Smooth muscle cell (in vitro differentiated cells): ENCODE measurements around the gene HPCAL1. TPM values are rescaled to one million over a fixed set of nuclear protein-coding genes. Genes with fewer than 3 reads are reported as not detected.
A peak's percentile ranks its signal among the peaks of the same experiment; 100 is the strongest.

Source experiments
- DNase-seq: peaks from one replicate; lab custom pipeline; 2025; ENCODE audit not compliant: unreplicated experiment; lab: John Stamatoyannopoulos, UW
- H2AFZ ChIP-seq: fragments of 200-600 bp; sonication (generic); 2 replicates; pipeline ENCODE4 v1.6.0; 2016; ENCODE audit warnings: antibody characterized with exemption, low read depth, mild to moderate bottlenecking
- H3F3A ChIP-seq: fragments of 200-600 bp; sonication (generic); 2 replicates; pipeline ENCODE4 v1.6.0; 2017; ENCODE audit warnings: antibody characterized with exemption, low read depth
- H3K27ac ChIP-seq: fragments of 200-600 bp; sonication (generic); 2 replicates; pipeline ENCODE4 v1.5.1; 2016; ENCODE audit warnings: low read depth, mild to moderate bottlenecking
- H3K27me3 ChIP-seq: fragments of 200-600 bp; sonication (generic); 2 replicates; pipeline ENCODE4 v1.6.1; 2016; ENCODE audit warnings: low read depth, mild to moderate bottlenecking
- H3K36me3 ChIP-seq: fragments of 200-600 bp; sonication (generic); 2 replicates; pipeline ENCODE4 v1.5.1; 2016; ENCODE audit warnings: low read depth
- H3K4me1 ChIP-seq: fragments of 200-600 bp; sonication (generic); 2 replicates; pipeline ENCODE4 v1.5.1; 2016; ENCODE audit warnings: low read depth
- H3K4me2 ChIP-seq: fragments of 200-600 bp; sonication (generic); 2 replicates; pipeline ENCODE4 v1.6.0; 2016; ENCODE audit warnings: mild to moderate bottlenecking
- H3K4me3 ChIP-seq: fragments of 200-600 bp; sonication (generic); 2 replicates; pipeline ENCODE4 v1.5.1; 2016; ENCODE audit warnings: mild to moderate bottlenecking
- H3K79me2 ChIP-seq: fragments of 200-600 bp; sonication (generic); 2 replicates; pipeline ENCODE4 v1.6.0; 2016; ENCODE audit warnings: low read depth, mild to moderate bottlenecking
- H3K9ac ChIP-seq: fragments of 200-600 bp; sonication (generic); 2 replicates; pipeline ENCODE4 v1.6.0; 2016; ENCODE audit warnings: low read depth
- H3K9me3 ChIP-seq: fragments of 200-600 bp; sonication (generic); replicated peaks from 2 replicates; pipeline ENCODE4 v1.5.1; 2016; ENCODE audit warnings: low read depth
- H4K20me1 ChIP-seq: fragments of 200-600 bp; sonication (generic); 2 replicates; pipeline ENCODE4 v1.6.0; 2016; ENCODE audit warnings: low read depth
- CTCF ChIP-seq: fragments of 200-600 bp; sonication (generic); IDR thresholded peaks from 2 replicates; pipeline ENCODE4 v1.5.1; 2017; ENCODE audit warnings: borderline replicate concordance, mild to moderate bottlenecking, antibody characterized with exemption; ENCODE audit not compliant: insufficient read depth, poor library complexity, severe bottlenecking
- WGBS: methylation state at CpG from one replicate; pipeline ENCODE4 v1.1.7; 2016; ENCODE audit warnings: low lambda C conversion rate; 5-methylcytosine and 5-hydroxymethylcytosine counted together
- polyA plus RNA-seq: library from polyadenylated mRNA; unstranded; fragments of >200 nt; fragmentation: Nextera tagmentation; extraction: Ambion mirVana; gene quantifications from 2 replicates; pipeline ENCODE4 v1.2.1, GENCODE V29; 2016
- total RNA-seq: library from RNA; depleted of rRNA; stranded (reverse); fragments of >200 nt; gene quantifications from 2 replicates; pipeline ENCODE4 v1.2.3, GENCODE V29; 2014

Gene HPCAL1
- total and polyA plus RNA-seq, 2 experiments from 2014 or later, result 11.7 to 15.8 TPM

DNA sequence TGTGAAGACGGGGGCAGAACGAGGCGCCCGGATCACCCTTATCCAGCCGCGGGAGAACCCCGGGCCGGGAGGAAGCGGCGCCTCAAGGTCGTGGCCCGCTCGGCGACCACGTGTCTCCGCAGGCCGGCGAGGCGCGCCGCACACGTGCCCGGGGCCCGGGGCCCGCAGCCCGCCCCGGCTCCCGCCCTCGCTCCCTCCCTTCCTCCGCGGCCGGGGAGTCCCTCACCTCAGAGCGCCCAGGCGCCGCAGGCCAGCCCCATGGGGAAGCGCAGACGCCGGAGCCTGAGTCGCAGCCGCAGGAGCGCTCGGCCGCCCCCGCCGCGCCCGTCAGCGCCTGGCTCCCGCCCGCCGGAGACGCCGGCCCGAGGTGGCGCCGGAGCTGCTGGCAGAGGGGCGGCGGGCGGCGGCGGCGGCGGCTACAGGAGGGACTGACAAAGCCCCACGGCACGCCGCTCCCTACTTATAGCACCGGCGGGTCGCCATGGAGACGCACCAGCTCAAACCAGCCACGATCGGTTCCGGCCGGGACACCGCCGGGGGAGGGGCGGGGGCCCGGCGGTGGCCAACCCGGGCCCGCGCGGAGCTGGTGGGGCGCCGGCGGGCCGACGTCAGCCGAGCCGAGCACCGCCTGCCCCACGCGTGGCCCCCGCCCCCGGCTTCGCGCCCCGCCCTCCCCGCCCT lies 145.3 kb downstream of the HPCAL1 start, which contains the start of gene ODC1:
Gene ODC1 (minus strand): TSS at position 433 of the 681 bp plus-strand sequence. CDS start 3,295 bp downstream, outside the sequence.
- no peaks in the 10 kb centered on the region for H3K9me3 ChIP-seq
- H3K4me3 ChIP-seq, result peak within 1 kb of the TSS; percentile 70
- peak within 1 kb of the TSS; percentile 99 for H2AFZ ChIP-seq
- 2% methylated on average over 26 of the region's 99 CpGs for WGBS
- H3K36me3 ChIP-seq, result no peaks in the 10 kb centered on the region
- TF ChIP-seq CTCF, result no peak
- peak within 1 kb of the TSS; percentile 66 for H3K9ac ChIP-seq
- H3K4me2 ChIP-seq, result peak within 1 kb of the TSS; percentile 96
- H3K27me3 ChIP-seq, result no peaks in the 10 kb centered on the region
- peak within 1 kb of the TSS; percentile 52 for H3K27ac ChIP-seq
- peaks cover 22% of the 10 kb centered on the region for H3K4me1 ChIP-seq
- DNase-seq, result peak; percentile 96
- H3K79me2 ChIP-seq, result peaks cover 10% of the 10 kb centered on the region
- H4K20me1 ChIP-seq, result peaks cover 19% of the 10 kb centered on the region
- no peaks in the 10 kb centered on the region for H3F3A ChIP-seq

GRCh38 chr2:10448576-10449485 lies 146.1 kb downstream of the HPCAL1 start:
- WGBS, result 8% methylated on average over 67 of the region's 73 CpGs
- peaks cover 19% of the 10 kb centered on the region for H4K20me1 ChIP-seq
- H3K27ac ChIP-seq, result peak overlapping the region; percentile 52
- peaks cover 10% of the 10 kb centered on the region for H3K79me2 ChIP-seq
- no peak for TF ChIP-seq CTCF
- no peaks in the 10 kb centered on the region for H3K9me3 ChIP-seq
- H3K27me3 ChIP-seq, result no peaks in the 10 kb centered on the region
- H3K4me2 ChIP-seq, result peak overlapping the region; percentile 96
- H3K9ac ChIP-seq, result peak overlapping the region; percentile 66
- peaks cover 29% of the 10 kb centered on the region for H3K4me1 ChIP-seq
- peak overlapping the region; percentile 99 for H2AFZ ChIP-seq
- H3K4me3 ChIP-seq, result peak overlapping the region; percentile 68
- DNase-seq, result peak; percentile 96
- no peaks in the 10 kb centered on the region for H3K36me3 ChIP-seq
- no peaks in the 10 kb centered on the region for H3F3A ChIP-seq

DNA sequence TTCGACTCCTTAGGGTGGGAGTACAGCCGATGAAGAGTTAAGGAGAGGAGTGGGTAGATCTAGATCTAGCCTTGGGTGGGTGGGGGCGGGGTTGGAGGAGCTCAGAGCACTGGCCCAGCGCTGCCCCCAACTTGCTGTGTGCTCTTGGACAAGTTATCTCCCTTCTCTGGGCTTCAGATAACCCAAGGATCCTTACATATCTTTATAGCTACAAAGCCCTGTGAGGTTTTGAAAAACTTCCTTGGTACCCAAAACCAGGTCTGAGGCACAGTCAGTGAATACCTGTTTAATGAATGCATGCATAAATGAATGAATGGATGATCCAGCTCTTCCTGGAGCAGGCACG lies 146.8 kb downstream of the HPCAL1 start:
- peaks cover 10% of the 10 kb centered on the region for H3K79me2 ChIP-seq
- no peak for DNase-seq
- no peak overlapping the region for H3K27ac ChIP-seq
- H3K27me3 ChIP-seq, result no peaks in the 10 kb centered on the region
- WGBS, result 67% methylated on average over 3 of the region's 5 CpGs
- peaks cover 19% of the 10 kb centered on the region for H4K20me1 ChIP-seq
- H2AFZ ChIP-seq, result no peak overlapping the region
- no peaks in the 10 kb centered on the region for H3K36me3 ChIP-seq
- H3K9ac ChIP-seq, result no peak overlapping the region
- no peak for TF ChIP-seq CTCF
- H3K9me3 ChIP-seq, result no peaks in the 10 kb centered on the region
- peak overlapping the region; percentile 68 for H3K4me3 ChIP-seq
- peak overlapping the region; percentile 96 for H3K4me2 ChIP-seq
- H3F3A ChIP-seq, result no peaks in the 10 kb centered on the region
- H3K4me1 ChIP-seq, result peaks cover 31% of the 10 kb centered on the region
